ENCODE data around the gene AKNAD1.
"Not testable (repeated sequence)": the region's sequence is repeated elsewhere in the genome, so short reads cannot be mapped to it uniquely, and the experiment has no call there.

AKNAD1 gene

DNA sequence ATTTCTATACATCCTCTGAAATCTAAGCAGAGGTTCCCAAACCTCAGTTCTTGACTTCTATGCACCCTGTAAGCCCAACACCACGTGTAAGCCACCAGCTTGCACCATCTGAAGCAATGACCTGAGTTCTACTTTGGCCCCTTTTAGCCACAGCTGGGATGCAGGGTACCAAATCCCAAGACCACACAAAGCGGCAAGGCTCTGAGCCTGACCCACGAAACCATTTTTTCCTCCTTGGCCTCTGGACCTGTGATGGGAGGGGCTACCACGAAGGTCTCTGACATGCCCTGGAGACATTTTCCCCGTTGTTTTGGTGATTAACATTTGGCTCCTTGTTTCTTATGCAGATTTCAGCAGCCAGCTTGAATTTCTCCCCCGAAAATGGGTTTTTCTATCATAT lies 71.6 kb downstream of the AKNAD1 start:
- H3K27me3 Mint-ChIP-seq = no peaks in the 10 kb centered on the region
- peaks cover 18 to 26% of the 10 kb centered on the region in 2 donors for H3K9me3 Mint-ChIP-seq
- H3K27ac Mint-ChIP-seq = no peak overlapping the region
- H3K4me1 Mint-ChIP-seq = no peaks in the 10 kb centered on the region
- DNase-seq (no peak), ATAC-seq (no peak)
- H3K4me3 Mint-ChIP-seq = no peak overlapping the region

GRCh38 chr1:108781575-108781944 lies 75.3 kb downstream of the AKNAD1 start:
- H3K4me3 Mint-ChIP-seq, ATAC-seq, H3K27ac Mint-ChIP-seq, H3K27me3 Mint-ChIP-seq, H3K4me1 Mint-ChIP-seq, DNase-seq: not testable (repeated sequence)
- H3K9me3 Mint-ChIP-seq = peaks cover 18 to 25% of the 10 kb centered on the region in 2 donors

DNA sequence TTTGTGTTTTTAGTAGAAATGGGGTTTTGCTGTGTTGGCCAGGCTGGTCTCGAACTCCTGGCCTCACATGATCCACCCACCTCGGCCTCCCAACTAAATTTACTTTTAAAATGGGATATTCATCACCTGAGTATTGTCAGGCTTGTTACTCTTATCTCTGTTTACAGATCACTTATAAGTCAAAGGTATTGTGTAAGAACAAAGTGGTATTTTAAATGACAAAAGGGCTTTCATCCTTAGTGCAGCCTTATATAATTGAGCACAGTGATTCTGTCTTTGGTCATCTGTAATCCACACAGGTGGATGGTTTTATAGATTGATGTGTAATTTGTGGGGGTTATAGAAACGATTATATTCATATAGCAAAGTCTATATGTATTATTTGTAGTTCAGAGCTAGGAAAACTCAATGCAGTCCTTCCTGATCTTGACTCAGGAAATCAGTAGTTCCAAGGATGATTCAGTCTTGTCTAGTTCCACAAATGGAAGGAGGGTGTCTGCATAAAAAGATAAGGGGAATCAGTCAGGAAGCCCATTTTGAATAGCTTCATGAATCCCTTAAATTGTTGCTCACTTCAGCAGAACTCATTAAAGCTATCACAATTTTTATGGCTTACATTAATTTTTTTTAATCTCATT lies 75.8 kb downstream of the AKNAD1 start:
- no peak overlapping the region for H3K27ac Mint-ChIP-seq
- H3K27me3 Mint-ChIP-seq = no peaks in the 10 kb centered on the region
- DNase-seq (no peak), ATAC-seq (no peak)
- peaks cover 16 to 20% of the 10 kb centered on the region in 2 donors for H3K9me3 Mint-ChIP-seq
- no peaks in the 10 kb centered on the region for H3K4me1 Mint-ChIP-seq
- H3K4me3 Mint-ChIP-seq = no peak overlapping the region

DNA sequence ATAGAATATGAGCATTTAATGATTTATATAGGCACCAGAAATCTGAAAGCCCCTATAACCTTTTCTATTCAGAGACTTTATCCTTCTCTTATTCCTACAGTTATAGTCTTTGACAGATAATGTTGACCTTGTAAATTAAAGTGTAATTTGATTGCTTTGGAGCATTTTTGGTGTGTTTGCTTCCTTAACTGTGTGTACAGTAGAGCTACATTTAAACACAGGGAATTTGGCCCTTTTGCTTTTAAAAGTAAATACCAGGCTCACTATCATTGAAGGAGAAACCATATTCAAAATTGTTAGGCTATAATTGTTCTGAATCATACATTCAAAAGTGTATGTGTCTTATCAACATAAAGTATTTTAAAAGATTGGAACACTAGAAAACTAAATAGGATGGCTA lies 77.4 kb downstream of the AKNAD1 start:
- H3K4me3 Mint-ChIP-seq = no peak overlapping the region
- ATAC-seq = no peak
- no peak overlapping the region for H3K27ac Mint-ChIP-seq
- H3K4me1 Mint-ChIP-seq = no peaks in the 10 kb centered on the region
- H3K9me3 Mint-ChIP-seq = peaks cover 5% of the 10 kb centered on the region in 2 donors
- DNase-seq = no peak
- H3K27me3 Mint-ChIP-seq = no peaks in the 10 kb centered on the region

GRCh38 chr1:108777839-108778238 lies 79.1 kb downstream of the AKNAD1 start:
- no peak for ATAC-seq

DNA sequence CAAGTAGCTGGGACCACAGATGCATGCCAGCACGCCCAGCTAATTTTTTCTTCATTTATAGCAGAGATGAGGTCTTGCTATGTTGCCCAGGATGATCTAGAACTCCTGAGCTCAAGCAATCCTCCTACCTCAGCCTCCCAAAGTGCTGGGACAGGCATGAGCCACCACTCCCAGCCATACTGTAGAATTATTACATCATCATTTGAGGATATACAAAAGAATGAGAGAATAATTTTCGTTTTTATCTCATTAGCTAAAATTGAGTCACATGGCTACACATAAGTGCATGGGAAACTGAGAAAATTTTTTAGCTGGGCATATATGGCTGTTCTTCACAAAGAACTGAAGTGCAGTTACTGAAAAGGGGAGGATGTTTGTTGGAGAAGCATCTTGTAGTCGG lies 89.2 kb downstream of the AKNAD1 start:
- Mint-ChIP-seq H3K27ac (no peak overlapping the region), H3K4me3 (no peak overlapping the region), H3K4me1 (no peaks in the 10 kb centered on the region), H3K27me3 (no peaks in the 10 kb centered on the region), H3K9me3 (no peaks in the 10 kb centered on the region)
- ATAC-seq (no peak), DNase-seq (no peak)

More at GRCh38 chr1:108777839-108778238, 79.1 kb downstream of the AKNAD1 start:
- Mint-ChIP-seq H3K9me3 (no peaks in the 10 kb centered on the region), H3K27ac (peak overlapping the region in 1 of 2 donors; percentile 83), H3K4me1 (no peaks in the 10 kb centered on the region), H3K27me3 (no peaks in the 10 kb centered on the region), H3K4me3 (no peak overlapping the region)
- no peak for DNase-seq

DNA sequence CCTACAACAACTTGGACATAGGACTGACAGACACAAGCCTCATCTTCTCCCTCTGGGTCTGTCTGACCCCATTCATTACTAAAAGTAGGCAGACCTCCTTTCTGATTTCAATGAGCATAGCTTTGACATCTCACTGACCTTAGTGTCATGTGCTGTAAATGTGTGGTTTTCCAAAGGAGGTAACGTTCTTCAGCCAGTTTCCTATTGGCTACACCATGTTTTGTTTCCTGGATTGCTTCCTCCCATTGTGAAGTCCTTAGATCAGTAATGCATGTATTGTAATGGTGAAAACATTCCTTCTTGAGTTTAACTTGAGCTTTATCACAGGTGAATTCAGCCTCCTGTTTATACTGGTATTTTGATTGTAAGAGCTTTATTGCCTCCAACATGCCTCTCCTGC lies 89.8 kb downstream of the AKNAD1 start:
- Mint-ChIP-seq H3K9me3 (no peaks in the 10 kb centered on the region), H3K4me3 (no peak overlapping the region), H3K27ac (no peak overlapping the region), H3K27me3 (no peaks in the 10 kb centered on the region), H3K4me1 (no peaks in the 10 kb centered on the region)
- DNase-seq (no peak), ATAC-seq (no peak)
